Stimulated activated CD4-positive, alpha-beta T cell treated with anti-CD3 and anti-CD28 coated beads, TNF-alpha, amount 100 ng/mL, for 48 hours (primary cell): ENCODE data around the gene MPHOSPH8.
"Not testable (repeated sequence)": the region's sequence is repeated elsewhere in the genome, so short reads cannot be mapped to it uniquely, and the experiment has no call there.

Experiments
- DNase-seq, 3 donors: peaks; one replicate each; pipeline ENCODE4 v3.0.0-alpha.2; 2020; ENCODE audit warnings: low read depth in 3 of 3

MPHOSPH8 gene

DNA sequence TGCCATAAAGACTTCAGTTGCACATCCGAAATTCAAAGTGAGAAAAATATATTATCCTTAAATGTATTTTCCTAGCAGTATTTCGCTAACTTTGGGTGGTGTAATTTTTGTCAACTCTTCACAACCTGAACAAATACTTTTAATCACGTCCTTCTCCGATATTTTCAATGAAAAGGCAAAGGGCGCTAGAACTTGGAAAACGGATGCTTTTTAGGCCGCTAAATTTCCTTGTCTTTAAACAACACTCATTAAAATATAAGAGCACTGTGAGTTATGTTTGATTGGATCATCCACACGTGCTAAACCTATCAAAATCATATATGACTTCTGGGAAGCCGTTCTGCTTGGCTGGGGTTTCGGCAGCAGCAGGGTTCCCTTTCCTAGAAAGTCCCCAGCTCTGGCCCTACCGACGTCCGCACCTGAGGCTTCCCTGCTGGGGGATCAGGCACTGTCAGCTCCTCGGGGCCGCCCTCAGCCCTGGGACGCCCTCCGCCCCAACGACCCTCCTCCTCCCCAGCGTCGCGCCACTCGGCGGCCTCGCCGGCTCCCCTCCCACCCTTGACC, 462 bp upstream of the MPHOSPH8 start:
- no peak for DNase-seq

DNA sequence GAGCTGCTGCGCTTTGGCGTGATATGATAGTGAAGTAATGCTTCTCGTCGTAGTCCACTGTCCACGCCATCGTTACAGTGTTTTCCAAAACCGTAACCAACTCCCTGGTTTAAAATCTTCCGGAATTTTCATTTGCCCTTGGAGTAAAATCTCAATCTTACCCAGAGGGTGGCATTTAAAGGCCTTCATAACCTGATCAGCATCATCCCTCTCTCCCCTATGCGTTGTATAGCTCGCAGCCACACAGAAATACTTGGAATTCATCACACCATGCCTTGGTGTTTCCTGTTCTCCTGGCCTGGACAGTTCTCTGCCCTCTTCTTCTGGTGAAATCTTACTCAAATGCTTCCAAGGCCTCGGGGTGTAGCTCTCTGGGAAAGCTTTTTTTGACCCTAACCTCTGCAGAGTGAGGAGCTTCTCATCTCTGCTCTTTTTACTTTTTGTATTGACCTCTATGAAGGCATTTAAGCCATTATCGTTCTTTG, 839 bp downstream of the MPHOSPH8 start:
- no peak for DNase-seq

DNA sequence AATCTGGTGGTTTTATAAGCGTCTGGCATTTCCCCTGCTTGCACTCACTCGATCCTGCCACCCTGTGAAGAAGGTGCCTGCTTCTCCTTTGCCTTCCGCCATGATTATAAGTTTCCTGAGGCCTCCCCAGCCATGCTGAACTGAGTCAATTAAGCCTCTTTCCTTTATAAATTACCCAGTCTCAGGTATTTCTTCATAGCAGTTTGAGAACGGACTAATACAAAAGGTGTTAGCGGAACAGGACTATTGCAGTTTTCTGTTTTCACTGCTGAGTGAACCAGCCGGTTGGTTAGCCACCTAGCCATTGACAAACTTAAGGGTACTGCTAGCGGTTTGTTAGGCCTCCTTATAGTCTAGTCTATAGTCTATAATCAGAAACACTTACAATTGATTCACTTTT, 2.5 kb downstream of the MPHOSPH8 start:
- not testable (repeated sequence) for DNase-seq

DNA sequence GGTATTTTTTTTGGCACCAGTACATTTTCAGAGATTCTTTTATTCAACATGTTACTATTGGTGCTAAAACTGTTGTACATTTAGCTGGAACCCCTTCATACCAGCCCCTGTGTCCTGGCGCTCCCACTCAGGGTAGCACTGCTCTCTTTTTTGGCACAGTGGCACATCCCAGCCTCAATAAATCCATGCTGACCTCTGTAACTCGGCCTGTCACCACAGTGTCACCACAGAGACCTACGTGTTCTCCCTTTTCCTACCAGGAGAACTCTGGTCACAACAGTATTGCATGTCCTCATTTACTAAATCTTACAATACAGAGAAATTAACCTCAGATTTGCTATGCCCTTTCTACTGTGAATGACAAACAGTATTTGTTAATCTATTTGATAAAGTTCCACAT, 10.2 kb downstream of the MPHOSPH8 start:
- no peak for DNase-seq

DNA sequence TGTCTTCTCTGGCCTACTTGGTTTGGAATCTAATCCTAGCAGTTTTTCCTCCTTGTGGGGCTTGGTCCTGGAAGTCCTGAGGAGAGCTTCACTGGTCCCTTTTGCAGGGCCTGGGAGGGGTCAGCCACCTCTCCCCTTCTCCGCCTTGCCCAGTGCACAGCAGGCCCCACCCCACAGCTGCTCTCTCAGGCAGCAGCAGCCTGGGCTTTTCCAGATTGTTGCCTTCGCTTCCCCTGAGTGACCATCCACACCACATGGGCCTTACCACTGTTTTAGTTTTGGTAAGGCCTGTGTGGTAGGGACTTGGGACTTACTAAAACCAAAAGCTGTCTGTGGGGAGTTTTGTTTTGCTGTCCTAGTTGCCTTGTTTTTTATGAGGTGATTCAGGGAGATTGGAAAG, 11.5 kb downstream of the MPHOSPH8 start:
- no peak for DNase-seq

DNA sequence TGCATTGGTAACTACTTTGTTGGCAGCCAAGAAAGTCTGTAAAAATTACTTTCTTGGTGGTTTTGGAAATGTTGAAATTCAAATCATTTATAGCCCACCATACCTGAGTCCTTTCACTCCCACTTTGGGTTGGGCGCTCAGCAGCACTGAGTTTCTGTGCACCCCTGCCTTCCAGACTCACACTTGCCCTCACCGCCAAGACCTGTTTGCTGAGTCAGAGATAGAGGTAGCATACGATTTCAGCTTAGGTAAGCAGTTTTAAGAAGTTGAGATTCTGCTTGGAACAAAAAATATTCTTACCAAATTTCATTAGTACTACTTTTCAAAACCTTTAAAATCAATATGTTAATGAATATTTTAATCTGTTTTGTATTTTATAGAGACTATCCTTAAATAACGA, 12.6 kb downstream of the MPHOSPH8 start:
- no peak for DNase-seq

DNA sequence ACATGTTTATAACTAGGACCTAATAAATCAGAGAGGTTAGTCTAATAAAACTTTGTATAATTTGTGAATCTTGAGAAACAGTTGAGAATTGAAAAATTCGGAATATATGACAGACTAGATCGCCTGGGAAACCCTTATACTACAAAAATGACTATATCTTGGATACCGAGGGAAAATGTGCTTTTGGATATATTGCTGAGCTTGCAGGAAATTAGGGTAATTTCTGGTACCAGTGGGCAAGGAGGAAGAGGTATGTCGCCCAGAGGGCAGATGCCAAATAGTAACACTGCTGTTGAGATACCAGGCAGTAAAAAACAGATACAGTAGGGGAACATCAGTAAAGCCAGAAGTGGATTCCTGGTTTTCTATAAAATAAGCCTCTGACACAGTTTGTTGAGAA, 17.3 kb downstream of the MPHOSPH8 start:
- no peak for DNase-seq

DNA sequence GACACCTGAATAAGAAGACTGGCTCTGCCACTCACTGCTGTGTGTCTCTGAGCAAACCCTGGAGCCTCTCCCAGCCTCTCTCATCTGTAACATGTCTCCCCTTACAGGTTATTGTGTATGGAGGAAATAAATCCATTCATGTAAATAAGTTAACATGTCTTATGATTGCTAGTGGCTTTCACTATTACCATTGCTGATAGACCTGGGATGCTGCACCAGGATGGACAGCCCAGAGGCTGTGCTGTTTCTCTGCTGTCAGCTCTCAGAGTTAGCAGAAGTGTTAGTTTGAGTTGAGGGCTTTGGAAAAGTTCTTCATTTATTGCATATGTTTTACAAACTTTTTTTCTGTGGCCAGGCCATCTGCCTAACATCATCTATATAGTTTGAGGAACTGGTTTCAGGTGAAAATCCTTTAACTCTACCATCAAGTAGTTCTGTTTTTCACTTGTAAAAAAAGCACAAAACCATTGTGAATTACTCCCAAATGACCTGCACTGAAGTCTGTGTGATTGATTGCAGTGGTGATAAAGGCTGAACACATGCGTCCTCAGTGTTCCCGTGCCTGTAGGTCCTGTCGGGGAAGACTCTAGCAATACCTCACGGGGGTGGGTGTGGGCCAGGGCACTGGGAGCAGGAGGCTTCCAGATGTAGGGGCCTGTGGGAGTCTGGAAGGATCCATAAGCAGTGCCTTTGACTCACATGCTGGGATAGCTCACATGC, 24.6 kb downstream of the MPHOSPH8 start:
- no peak for DNase-seq

DNA sequence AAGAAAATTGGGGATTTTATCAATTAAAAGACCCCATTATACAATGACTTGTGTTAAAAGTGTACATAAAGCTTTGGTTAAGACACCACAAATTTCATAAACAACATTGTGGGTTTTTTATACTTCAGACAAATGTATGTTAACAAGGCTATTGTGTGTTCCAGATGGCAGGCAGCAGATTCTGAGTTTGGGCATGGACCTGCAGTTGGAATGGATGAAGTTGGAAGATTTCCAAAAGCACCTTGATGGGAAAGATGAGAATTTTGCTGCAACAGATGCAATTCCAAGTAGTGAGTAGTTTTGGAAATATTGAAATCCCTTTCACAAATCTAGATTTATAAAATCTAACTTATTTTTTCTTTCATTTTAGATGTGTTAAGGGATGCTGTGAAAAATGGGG, 25.4 kb downstream of the MPHOSPH8 start:
- DNase-seq, result no peak

DNA sequence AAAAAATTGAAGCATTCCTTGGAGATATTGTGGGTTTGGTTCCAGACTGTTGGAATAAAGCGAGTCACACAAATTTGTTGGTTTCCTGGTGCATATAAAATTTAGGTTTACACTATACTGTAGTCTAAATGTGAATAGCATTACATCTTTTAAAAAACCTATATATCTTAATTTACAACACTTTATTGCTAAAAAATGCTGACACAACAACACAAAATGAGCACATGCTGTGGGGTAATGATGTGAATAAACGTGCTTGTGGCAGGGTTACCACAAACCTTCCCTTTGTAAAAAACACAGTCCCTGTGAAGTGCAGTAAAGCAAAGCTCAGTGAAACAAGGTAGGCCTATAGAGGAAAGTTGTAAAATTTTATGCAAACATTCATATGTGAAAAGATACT, 27.7 kb downstream of the MPHOSPH8 start:
- no peak for DNase-seq

DNA sequence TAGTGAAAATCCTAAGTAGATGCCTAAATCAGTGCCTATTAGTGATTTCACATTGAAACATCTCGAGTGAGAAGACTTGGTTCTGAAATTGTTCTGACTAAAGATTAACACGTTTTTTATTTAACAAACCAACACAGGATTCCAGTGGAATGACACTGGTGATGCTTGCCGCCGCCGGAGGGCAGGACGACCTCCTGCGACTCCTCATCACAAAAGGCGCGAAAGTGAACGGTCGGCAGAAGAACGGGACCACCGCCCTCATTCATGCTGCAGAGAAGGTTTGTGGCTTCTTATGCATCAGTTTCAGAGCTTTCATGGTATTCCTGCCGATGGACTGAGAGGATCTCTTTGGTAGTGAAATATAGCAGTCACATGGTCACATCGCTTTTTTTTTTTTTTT, 28.1 kb downstream of the MPHOSPH8 start:
- DNase-seq, result no peak

DNA sequence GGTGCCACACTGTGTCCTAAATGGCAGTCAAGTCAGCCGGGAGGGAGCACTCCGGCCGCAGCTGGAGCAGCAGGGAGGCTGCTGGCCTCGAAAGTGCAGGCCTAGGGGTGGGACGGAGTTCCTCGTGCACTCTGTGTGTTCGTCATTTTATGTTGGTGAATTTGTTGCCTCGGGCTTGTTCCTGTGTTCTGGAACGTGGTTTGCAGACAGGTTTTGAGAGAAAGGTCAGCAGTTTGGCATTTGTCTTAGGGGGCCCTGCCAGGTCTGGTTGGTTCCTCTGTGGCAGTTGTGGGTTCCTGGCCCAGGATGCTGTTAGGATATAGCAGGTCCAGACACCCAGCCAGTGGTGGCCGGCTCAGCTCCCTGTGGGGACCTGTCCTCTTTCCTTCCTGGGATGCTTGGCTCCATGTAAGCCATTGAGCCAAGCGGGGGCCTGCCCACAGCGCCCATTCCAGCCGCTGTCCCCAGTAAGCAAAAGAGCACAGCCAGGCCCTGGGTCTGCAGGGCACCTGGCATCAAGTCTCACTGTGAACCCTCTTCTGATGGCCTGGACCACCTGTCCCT, 30.0 kb downstream of the MPHOSPH8 start:
- DNase-seq, result no peak

DNA sequence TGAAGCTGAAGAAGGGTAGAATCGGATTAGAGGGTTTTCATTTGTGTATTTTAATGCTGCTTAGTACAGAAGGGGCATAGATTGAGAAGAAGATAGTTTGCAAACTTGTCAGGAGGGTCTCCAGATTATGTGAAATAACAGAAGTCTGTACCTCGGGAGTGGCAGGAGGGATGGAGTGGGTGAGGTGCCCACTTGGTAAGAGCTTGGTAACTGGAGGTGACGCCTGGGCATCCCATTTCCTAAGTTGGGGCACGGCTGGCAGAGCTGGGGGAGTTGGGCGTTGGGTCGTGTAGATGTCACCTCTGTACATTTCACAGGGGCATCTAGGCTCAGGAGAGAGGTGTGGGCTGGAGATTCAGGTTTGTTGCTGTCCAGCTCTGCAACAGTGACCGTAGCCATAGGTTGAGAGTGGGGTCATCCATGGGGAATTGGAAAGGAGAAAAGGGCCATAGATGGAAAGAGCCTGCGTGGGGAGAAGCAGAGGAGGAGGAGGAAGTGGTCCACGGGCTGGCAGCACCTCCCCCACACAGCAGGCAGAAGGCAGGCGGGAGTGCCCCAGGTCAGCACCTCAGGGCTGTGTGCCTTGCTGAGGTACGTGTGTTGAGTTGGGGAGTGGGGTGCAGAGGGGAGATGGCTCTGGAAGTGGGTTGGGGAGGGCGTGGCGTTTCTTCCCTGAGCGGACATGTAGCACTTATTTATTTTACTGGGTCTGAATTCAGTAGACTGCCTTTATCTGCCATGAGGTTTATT, 31.2 kb downstream of the MPHOSPH8 start:
- no peak for DNase-seq

DNA sequence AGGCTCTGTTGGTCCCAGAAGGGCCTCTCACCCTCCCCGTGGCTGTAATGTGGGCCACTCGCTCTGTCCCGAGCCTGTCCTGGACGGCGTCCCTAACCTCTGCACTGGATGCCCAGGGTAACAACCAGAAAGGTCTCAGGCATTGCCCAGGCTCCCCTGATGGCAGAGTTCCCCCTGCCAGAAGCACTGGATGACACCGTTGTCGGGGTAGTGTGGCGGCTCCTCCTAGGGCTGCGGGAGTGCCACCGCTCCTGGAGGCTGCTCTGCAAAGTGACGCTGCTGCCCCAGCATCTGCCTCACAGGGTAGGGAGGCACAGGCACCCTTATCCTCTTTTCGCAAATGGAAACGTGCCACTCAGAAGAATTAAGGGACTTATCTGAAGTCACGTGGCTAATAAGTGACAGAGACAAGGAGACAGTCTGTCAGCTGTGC, 32.0 kb downstream of the MPHOSPH8 start:
- DNase-seq, result no peak

DNA sequence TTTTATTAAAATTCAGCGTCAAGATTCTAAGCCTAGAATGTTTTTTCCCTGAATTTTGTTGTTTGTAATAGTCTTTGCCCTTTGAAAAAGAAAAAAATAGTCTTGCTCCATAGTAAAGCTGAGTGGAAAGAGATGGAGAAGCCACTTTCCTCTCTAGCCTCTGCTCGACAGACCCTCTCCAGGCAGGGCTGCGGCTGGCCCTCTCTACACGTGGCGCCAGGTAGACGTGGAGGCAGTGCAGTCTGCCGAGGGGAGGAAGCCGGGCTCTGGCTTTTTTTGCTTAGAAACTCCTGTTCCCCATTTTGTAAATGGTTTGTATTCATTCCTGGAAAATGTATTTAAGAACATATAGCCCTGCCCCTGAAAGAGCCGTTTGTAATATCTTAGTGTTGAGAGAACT, 35.3 kb downstream of the MPHOSPH8 start:
- no peak for DNase-seq

DNA sequence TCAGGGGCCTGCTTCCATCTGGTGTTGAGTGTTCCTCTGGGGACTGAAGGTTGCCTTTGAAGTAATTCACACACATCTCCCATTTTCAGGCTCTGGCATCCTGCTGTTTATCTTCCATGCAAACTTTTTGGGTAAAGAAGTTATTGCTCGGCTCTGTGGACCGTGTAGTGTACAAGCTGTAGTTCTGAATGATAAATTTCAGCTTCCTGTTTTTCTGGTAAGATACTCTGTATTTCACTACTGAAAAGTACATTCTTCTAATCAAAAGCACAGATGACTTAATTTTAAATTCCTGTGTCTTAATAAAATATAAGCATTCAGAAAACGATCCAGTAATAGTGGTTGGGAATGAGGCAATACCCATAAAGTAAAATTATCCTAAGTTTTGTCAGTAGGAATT, 36.7 kb downstream of the MPHOSPH8 start:
- no peak for DNase-seq

DNA sequence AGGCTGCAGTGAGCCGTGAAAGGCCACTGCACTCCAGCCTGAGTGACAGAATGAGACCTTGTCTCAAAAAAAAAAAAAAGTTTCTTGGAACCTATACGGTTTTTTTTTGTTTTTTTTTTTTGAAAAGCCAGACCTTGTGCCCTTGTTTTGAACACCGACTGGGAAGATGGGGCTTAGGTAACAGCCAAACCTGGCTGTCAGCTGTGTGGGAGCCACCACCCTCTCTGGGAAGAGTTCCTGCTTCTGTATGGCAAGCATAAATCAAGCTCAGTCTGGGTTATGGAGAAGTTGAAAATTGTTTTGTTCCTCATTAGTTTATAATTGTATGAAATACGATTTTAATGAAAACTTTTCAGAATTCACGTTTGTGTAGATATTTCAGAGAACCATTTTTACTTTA, 39.5 kb downstream of the MPHOSPH8 start:
- no peak for DNase-seq

DNA sequence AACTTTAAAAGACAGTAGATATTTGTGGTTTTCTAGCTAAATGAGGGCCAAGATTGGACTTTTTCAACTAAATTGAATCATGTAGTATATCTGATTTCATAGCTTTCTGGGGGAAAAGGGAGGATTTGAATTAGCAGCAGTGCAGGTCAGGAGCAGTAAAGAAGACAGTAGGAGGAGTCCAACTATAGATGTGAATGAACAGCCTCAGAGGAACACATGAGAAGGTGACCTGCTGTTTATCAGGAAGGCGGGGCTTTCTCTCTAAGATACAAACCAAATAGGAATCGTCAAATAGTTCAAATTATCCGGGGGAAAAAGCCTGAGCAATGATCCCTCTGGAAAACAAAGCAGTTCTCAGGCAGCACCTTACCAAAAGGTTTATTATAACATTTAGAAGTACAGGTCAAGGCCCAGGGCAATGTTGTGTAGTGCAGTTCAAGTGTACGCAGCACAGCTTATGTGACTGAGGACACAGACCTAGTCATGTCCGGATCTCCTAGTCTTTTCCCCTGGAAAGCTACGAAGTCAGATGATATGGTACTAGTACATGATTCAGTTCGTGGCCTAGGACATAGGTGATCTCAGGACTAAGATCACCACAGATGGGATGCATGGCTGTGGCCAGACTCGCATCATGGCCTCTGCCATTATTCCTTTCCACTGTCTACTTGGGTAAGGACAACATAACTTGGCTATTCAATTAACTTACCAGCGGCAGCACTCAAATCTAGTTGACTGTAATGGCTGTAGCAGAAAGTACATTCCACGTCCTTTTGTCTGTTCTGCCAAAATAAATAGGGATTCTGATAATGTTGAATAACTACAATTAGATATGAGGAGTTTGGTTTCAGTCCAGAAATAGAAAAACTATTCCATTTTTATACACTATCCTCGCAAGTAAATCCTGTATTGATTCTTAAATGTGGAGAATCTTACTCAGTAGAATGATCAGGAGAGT, 40.3 kb downstream of the MPHOSPH8 start:
- no peak for DNase-seq

DNA sequence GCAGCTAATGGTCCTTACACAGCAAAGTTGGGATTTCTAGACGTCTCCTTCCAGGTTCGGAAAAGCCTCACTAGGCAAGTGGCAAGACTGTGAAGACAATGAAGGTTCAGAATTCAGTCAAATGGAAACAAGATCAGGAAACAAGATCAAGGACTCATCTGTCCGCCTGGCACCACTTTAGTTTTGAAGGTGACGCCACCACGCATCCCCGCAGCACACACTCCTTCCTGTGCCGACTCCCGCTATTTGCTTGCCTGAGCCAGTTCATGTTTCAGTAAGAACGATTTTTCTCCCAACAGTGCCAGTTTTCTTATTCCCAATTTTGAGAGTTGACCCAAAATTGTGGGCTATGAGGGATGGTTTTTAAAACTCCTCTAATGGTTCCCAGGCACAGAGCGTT, 41.4 kb downstream of the MPHOSPH8 start:
- no peak for DNase-seq

DNA sequence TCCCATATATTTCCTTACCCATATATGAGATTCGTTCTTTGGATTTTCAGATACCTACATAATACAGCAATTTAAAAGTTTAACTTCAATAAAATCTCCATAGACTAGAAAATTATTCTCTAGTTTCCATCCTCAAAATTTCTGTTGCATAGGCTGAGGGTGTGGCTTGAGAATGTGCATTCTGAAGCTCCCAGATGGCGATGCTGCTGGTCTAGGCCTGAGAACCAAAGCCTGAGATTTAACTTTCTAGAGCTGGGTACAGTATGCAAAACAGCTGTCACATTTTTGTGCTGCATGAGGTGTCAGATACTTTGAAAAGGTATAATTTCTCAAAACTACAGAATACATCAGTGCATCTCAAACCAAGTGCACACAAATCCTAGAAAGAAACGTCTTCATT, 42.7 kb downstream of the MPHOSPH8 start:
- DNase-seq, result no peak

DNA sequence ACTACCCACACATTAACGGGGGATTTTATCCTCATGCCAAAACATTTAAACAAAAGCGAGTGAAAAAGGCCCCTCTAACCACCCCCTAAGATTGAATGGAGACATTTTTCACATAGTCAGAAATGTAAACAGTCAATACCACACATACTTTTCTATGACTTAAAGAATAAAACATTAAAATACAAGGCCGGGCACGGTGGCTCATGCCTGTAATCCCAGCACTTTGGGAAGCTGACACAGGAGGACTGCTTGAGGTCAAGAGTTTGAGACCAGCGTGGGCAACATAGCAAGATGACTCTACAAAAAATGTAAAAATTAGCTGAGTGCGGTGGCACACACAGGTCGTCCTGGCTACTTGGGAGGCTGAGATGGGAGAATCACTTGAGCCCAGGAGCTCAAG, 47.3 kb downstream of the MPHOSPH8 start:
- no peak for DNase-seq

DNA sequence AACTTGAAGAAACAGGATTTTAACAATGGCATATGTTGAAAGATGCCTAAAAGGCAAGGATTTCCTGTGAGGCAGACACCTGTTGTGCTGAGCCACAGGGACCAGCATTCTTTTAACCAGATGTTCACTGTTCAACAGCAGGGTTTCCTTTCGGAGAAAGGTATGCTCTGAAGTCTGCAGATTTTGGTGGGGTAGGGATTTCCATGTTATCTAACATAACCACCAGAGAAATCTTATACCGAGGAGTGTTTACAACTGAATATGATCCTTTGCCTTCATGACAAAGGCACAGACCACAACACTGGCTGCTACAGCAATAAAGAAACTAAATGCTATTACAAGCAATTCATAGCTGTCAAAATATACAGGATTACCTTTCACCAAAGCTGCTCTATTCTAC, 48.1 kb downstream of the MPHOSPH8 start:
- DNase-seq, result no peak
